K562 (cell line): ENCODE measurements around the gene RNF217. TPM values are rescaled to one million over a fixed set of nuclear protein-coding genes. Genes with fewer than 3 reads are reported as not detected.

ENCODE experiments used
- polyA plus RNA-seq, 8 experiments: library from polyadenylated mRNA; depleted of rRNA in 4 of 8; stranded (reverse) in 5 of 8; unstranded in 3 of 8; fragments of >200 nt; fragmentation: Nextera tagmentation in 2 of 8; fragmentation: Illumina TruSeq in 1 of 8; extraction: Ambion mirVana in 2 of 8; extraction: Trizol in 1 of 8; gene quantifications; 2 replicates each; pipeline versions ENCODE4 v1.2.1 to v1.2.3, GENCODE V29; 2011 to 2014; ENCODE audit warnings: inconsistent platforms in 1 of 8, missing spikeins in 1 of 8
- total RNA-seq, 7 experiments: library from RNA; depleted of rRNA in 6 of 7; stranded (reverse); fragments of >200 nt in 6 of 7; fragmentation: Illumina TruSeq in 2 of 7; extraction: Trizol in 2 of 7; gene quantifications; 2 replicates each; pipeline versions ENCODE4 v1.2.1 to v1.2.3, GENCODE V29; 2011 to 2021; ENCODE audit warnings: low replicate concordance in 1 of 7

The RNF217 gene
- total and polyA plus RNA-seq, 9 of the 15 experiments (the other 6 are each of a cell fraction or from before 2014, with no cell fraction given): 2.9 to 25.6 (median 12.0) TPM

Other genes with a start within 250 kb of the RNF217 start
- gene TPD52L1, start 191.3 kb downstream of the RNF217 start, total RNA-seq (2014; rRNA removed): 122 and 126 TPM in 2 replicates
- 70.2 and 71.7 TPM in 2 replicates for gene TPD52L1, start 191.3 kb downstream of the RNF217 start, total RNA-seq (2014; rRNA removed; fragmentation: Illumina TruSeq; extraction: Trizol)
- 56.3 and 61.5 TPM in 2 replicates for gene TPD52L1, start 191.3 kb downstream of the RNF217 start, total RNA-seq (2015; rRNA removed; fragmentation: Illumina TruSeq; extraction: Trizol)
- 74.0 and 75.7 TPM in 2 replicates for gene TPD52L1, start 191.3 kb downstream of the RNF217 start, total RNA-seq (2021)
- 124 TPM in 2 replicates for gene TPD52L1, start 191.3 kb downstream of the RNF217 start, polyA plus RNA-seq (2011; rRNA removed)
- 97.4 and 103 TPM in 2 replicates for gene TPD52L1, start 191.3 kb downstream of the RNF217 start, polyA plus RNA-seq (2014; fragmentation: Illumina TruSeq; extraction: Trizol)
- 10 to 100 TPM; 12.9 to 17.1 TPM for gene TPD52L1, start 191.3 kb downstream of the RNF217 start, polyA plus RNA-seq (2014; fragmentation: Nextera tagmentation; extraction: Ambion mirVana)
- gene TPD52L1, start 191.3 kb downstream of the RNF217 start, polyA plus RNA-seq (2014; rRNA removed): 148 and 149 TPM in 2 replicates